GM19099 (cell line): ENCODE data around the gene CNN3.

ENCODE experiments used
- POLR2A ChIP-seq: IDR thresholded peaks from 3 replicates; pipeline ENCODE4 v1.6.1; 2011; ENCODE audit warnings: low read depth; ENCODE audit not compliant: insufficient read length; ENCODE audit errors: extremely low read depth

The CNN3 gene

DNA sequence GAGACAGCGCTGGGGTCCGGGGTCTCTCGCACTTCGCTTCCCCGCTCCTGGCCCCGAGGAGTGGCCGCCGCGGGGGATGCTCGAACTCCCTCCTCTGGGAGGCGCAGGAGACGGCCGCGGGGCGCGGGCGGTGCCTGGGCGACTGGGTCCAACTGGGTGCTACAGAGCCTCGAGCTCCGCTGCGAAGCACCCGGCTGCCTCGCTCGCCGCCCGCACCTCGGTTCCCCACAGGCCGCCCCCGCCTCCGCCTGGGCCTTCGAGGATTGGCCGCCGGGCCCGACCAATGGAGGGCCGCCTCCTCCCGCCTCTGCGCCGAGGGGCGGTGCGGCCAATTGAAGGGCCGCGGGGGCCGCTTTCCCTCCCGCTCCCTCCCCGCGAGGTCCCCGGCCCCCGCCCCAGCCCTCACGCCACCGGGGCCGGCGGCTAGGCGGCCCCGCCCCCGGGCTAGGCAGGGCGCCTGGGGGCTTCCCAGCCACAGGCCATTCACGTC lies at the start of gene CNN3:
CNN3 (minus strand) TSS at position 196 of the 490 bp plus-strand sequence. CDS start 216 bp downstream, outside the sequence.
- TF ChIP-seq POLR2A = peak; percentile 92

DNA sequence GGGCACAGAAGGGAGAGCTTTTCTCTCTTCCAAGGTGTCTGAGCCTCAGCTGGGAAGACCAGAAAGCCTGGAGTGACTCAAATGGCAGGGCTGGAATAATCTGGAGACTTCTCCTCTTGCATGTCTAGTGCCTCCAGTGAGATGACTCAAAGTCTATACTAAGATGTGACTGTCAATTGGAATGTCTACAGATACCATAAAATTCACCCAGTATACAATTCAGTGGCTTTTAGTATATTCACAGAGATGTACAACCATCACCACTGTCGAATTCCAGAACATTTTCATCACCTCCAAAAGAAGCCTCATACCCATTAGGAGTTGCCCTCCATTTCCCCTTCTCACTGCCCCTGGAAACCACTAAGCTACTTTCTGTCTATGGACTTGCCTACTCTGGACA lies 47.9 kb upstream of the CNN3 start:
- no peak for TF ChIP-seq POLR2A

DNA sequence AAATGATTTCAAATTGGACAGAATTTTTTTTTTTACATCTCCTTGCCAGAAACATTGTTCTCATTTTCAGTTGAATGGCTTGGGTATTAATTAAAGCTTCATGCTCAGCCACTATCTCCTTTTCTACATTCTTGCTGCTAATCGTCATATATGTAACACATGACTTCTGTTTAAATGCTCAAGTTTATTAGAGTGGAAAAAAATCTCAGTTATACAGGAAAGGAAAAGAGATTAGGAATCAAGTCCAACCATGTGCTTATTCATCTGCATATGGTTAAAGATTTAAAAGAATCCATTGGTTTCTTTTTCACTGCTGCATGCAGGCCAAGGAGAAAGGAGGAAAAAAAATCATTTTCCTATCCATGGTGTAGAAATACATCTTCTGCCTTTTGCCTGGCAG lies 47.3 kb upstream of the CNN3 start:
- TF ChIP-seq POLR2A = no peak

DNA sequence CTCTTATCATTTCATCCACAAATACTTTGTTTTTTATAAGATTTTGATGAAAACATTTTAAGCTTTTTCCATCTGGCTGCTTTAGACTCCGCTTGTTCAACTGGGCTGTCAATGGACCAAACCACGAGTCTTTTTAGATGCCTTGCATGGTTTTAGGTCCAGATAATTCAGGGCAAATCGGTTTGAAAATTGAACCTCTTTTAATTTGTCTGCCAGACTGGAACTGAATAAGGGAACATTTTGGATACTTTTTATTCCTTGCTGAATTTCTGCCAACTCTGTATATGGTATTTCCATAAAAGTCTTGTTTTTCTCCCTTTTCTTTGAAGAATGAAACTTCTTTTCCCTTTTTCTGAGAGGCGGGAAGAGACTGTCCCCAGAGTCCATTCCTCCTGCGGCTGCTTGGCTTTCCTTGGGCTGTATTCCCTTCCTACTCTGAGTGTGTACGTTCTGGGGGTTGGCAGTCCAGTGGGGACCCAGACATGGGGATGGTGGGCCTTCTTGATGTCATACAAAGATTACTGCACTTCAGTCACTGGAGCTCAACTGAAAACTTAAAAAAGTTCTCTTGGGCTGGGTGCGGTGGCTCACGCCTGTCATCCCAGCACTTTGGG lies 46.5 kb upstream of the CNN3 start:
- TF ChIP-seq POLR2A = no peak

DNA sequence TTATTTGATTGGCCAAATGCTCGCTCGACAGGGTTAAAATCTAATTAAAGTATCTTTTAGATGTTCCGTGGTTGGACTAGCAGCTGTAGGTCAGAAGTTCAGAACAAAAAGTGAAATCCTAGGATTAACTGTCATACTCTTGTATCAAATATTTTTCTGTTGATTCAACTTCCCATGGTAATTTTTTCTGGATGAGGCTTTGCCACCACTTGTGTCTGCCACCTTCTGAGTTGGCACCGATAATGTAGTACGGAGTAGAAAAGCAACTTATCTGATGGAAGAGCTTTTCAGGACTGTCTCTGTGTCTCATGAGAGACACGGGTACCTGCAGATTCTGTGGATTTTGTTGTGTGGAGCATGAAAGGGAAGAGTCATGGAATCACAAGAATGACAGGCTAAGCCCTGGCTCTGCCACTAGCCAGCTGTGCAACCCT lies 44.6 kb upstream of the CNN3 start:
- TF ChIP-seq POLR2A = no peak

DNA sequence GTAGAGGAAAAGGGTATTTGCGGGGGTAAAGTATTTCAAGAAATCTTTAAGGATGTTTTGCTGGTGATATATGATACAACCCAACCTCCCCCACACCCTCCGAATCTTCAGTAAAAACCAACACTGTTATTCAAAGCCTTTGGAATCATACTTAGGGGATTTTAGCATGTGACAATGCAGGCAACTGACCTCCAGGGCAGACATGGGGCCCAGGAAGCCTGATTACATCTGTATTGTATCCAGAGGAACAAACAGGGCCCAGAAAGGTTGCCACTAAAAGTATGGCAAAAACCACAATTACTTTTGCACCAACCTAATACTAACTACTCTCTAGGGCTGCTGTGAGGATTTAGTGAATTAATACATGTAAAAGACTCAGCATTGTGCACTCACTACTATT lies 43.9 kb upstream of the CNN3 start:
- no peak for TF ChIP-seq POLR2A

GRCh38 chr1:94969137-94969536 lies 42.2 kb upstream of the CNN3 start:
- no peak for TF ChIP-seq POLR2A

- no peak for TF ChIP-seq POLR2A
Observed at GRCh38 chr1:94966033-94966432, 39.1 kb upstream of the CNN3 start.

DNA sequence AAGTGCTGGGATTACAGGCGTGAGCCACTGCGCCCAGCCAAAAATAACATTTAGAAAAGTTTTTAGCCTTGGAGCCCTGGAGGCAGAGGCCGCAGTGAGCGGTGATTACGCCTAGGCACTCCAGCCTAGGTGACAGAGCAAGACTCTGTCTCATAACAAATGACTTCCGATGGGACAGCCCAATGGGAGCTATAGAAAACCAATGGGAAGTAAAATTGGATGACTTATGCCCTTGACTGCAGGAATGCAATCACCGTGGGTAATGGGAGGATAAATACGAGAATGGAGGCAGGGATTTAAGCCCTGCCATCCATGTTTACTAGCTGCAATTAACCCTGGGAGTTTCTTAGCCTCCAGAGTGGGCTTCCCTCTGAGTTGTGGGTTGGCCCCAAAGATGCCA lies 37.0 kb upstream of the CNN3 start:
- no peak for TF ChIP-seq POLR2A

GRCh38 chr1:94962409-94963265 lies 35.7 kb upstream of the CNN3 start:
- TF ChIP-seq POLR2A = peak; percentile 40

DNA sequence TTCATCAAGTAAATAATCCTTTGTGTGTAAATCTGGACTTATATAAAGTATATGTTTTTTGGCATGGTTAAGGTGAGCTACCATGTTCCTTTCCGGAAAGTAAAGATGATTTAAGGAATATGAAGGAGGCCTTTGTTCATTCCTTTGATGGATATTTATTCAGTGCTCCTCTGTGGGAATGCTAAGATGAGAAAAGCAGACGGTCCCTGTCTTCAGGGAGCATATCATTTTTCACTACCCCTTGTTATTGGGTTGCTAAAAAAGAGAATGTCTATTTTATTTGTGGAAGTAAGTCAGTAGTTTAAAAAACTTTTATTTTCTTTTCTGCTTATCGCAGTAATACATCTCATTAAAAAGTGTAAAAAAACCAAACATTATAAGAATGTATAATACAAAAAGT lies 35.1 kb upstream of the CNN3 start:
- TF ChIP-seq POLR2A = no peak

- no peak for TF ChIP-seq POLR2A
Observed at GRCh38 chr1:94961582-94961981, 34.7 kb upstream of the CNN3 start.

DNA sequence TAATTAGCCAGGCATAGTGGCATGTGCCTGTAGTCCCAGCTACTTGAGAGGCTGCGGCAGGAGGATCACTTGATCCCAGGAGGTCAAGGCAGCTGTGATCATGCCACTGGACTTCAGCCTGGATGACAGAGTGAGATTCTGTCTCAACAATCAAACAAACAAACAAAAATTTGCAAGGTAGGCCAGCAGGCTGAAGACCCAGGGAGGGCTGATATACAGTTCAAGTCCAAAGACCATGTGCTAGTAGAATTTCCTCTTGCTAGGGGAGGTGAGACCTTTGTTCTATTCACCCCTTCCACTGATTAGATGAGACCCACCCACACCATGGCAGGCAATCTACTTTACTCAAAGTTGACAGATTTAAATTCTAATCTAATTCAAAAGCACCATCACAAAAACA lies 31.2 kb upstream of the CNN3 start:
- no peak for TF ChIP-seq POLR2A

DNA sequence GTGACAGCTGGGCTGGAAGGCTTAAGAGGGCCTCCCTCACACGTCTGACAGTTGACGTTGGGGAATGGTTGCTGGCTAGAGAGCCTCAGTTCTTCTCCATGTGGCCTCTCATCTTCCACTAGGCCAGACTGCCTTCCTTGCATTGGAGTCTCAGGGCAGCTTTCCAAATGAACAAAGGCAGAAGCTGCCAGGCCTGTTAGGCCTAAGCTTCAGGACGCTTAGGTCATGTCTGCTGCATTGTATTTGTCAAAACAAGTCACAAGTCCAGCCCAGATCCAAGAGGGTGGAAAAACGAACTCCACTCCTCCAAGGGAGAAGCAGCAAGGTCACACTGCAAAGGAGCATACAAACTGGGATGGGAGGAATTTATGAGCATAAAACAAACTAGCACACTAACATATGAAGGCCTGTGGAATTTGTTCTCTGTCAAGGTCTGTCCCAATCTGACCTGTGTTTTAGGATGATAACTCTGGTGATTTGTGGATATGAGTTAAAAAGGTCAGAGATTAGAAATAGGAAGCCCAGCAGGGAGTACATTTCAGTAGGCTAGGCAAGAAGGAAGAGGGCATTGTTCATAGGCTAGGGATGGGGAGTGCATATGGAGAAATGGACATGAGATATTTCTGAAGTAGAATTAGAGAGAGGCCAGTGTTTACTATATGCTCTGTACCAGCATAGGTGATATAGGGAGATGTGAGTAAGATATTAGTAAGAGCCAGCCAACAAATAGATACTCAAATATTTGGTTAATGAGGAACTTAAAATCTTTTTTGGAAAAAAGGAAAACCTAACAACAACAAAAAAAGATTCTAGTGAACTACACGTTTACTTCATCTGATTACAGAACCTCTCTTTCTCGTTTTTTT lies 29.1 kb upstream of the CNN3 start:
- no peak for TF ChIP-seq POLR2A
